Transverse colon (tissue), 4 donors: ENCODE data around the gene ISG20. TPM values are rescaled to one million over a fixed set of nuclear protein-coding genes. Genes with fewer than 3 reads are reported as not detected.

Experiments
- DNase-seq: peaks from one replicate; pipeline ENCODE4 v3.0.0-alpha.2; 2019
- H3K27ac ChIP-seq, 4 donors: fragments of 200-600 bp; sonication (generic); 2 replicates each; pipeline ENCODE4 v1.5.1; 2016 to 2018; ENCODE audit warnings: inconsistent platforms in 4 of 4
- H3K27me3 ChIP-seq: fragments of 200-600 bp; sonication (generic); 2 replicates; pipeline ENCODE4 v1.5.1; 2017; ENCODE audit warnings: inconsistent platforms
- H3K36me3 ChIP-seq, 4 donors: fragments of 200-600 bp; sonication (generic); 2 replicates each; pipeline ENCODE4 v1.5.1; 2017 to 2019; ENCODE audit warnings: inconsistent platforms in 4 of 4
- H3K4me1 ChIP-seq, 4 donors: fragments of 200-600 bp; sonication (generic); 2 replicates each; pipeline ENCODE4 v1.5.1; 2017 to 2020; ENCODE audit warnings: inconsistent platforms in 4 of 4
- H3K4me3 ChIP-seq, 4 donors: fragments of 200-600 bp; sonication (generic); 1 replicate in 1 of 4; 2 replicates in 3 of 4; pipeline versions ENCODE4 v1.5.1 to v1.6.1; 2017 to 2019; ENCODE audit warnings: inconsistent platforms in 4 of 4
- H3K9me3 ChIP-seq, 2 donors: fragments of 200-600 bp; sonication (generic); 2 replicates each; pipeline ENCODE4 v1.5.1; 2017 to 2019; ENCODE audit warnings: inconsistent platforms in 2 of 2
- CTCF ChIP-seq, 5 experiments: fragments of 200-600 bp in 3 of 5; fragments of 450-650 bp in 2 of 5; sonication (generic) in 3 of 5; IDR thresholded peaks; 1 replicate in 2 of 5; 2 replicates in 3 of 5; pipeline ENCODE4 v1.5.1; 2016 to 2017; ENCODE audit warnings: antibody characterized with exemption in 5 of 5, inconsistent platforms in 3 of 5, mild to moderate bottlenecking in 2 of 5, moderate library complexity in 1 of 5
- EP300 ChIP-seq: sonication (generic); formaldehyde crosslinking; IDR thresholded peaks from one replicate; pipeline ENCODE4 v1.6.1; 2017; ENCODE audit warnings: antibody characterized with exemption, low read depth
- POLR2A ChIP-seq: fragments of 450-650 bp; IDR thresholded peaks from one replicate; pipeline ENCODE4 v1.6.1; 2016; ENCODE audit warnings: antibody characterized with exemption, mild to moderate bottlenecking, moderate library complexity
- POLR2AphosphoS5 ChIP-seq, 3 donors: sonication (generic); formaldehyde crosslinking; IDR thresholded peaks; one replicate each; pipeline ENCODE4 v1.6.1; 2016; ENCODE audit warnings: antibody characterized with exemption in 3 of 3
- WGBS, 2 donors: methylation state at CpG; one replicate each; pipeline ENCODE4 v1.1.5; 2018; ENCODE audit warnings: low coverage in 1 of 2; 5-methylcytosine and 5-hydroxymethylcytosine counted together
- in situ Hi-C, 4 donors: fragments of 200-750 bp; cut with MboI; loops; one replicate each; pipeline versions ENCODE4 v1.15.0 to v1.15.1; 2017; ENCODE audit warnings: low sequenced_read_pairs in 3 of 4, low pct_ligation_motif_present in 1 of 4, low pct_unique_long_range_greater_than_20kb in 1 of 4
- intact Hi-C: fragments of 100-400 bp; cut with DNase I; formaldehyde crosslinking; loops from one replicate; pipeline ENCODE4 v1.15.1; 2023; ENCODE audit warnings: low total_unique reads
- total RNA-seq, 4 donors: library from RNA; depleted of rRNA; stranded (reverse); fragments of >200 nt; gene quantifications; one replicate each; pipeline ENCODE4 v1.1.0, GENCODE V29; 2016

Gene ISG20
- total RNA-seq, 4 donors from 2014 or later = 18.7 to 51.9 (median 38.6) TPM

GRCh38 chr15:88617031-88617722 is 21.6 kb upstream of the ISG20 start:
- H3K36me3 ChIP-seq = no peaks in the 10 kb centered on the region
- H3K9me3 ChIP-seq = no peaks in the 10 kb centered on the region
- in situ Hi-C loops (loop anchor here in 3 of 4 donors (10.0 to 25.0 kb wide), 2 partner anchors 130 to 142 kb away; no protein-coding TSS in a partner anchor), intact Hi-C loops (no loop called here)
- DNase-seq = no peak
- H3K4me3 ChIP-seq = no peak overlapping the region
- no peak for TF ChIP-seq POLR2AphosphoS5 (IDR thresholded peaks at IDR 0.05)
- no peak for TF ChIP-seq POLR2A
- TF ChIP-seq EP300 = no peak
- TF ChIP-seq CTCF (IDR thresholded peaks at IDR 0.05) = no peak
- H3K27ac ChIP-seq = no peak overlapping the region
- no peaks in the 10 kb centered on the region for H3K27me3 ChIP-seq
- peaks cover 7 to 30% (median 13%) of the 10 kb centered on the region in 4 donors for H3K4me1 ChIP-seq
- WGBS, 2 donors = 87 to 91% methylated on average over 7 to 10 of the region's 10 CpGs

- 32 to 71% methylated on average over 1 of the region's 1 CpG for WGBS, 2 donors
- H3K27ac ChIP-seq = no peak overlapping the region
- H3K4me3 ChIP-seq = no peak overlapping the region
Observed at GRCh38 chr15:88617790-88618189, 21.0 kb upstream of the ISG20 start.

GRCh38 chr15:88618686-88619085 is 20.1 kb upstream of the ISG20 start:
- DNase-seq = no peak
- peaks cover 13 to 44% (median 26%) of the 10 kb centered on the region in 4 donors for H3K4me1 ChIP-seq
- no peak overlapping the region for H3K4me3 ChIP-seq
- intact Hi-C loops = no loop called here
- no peaks in the 10 kb centered on the region for H3K9me3 ChIP-seq
- H3K27ac ChIP-seq = no peak overlapping the region
- no peak for TF ChIP-seq POLR2A
- TF ChIP-seq CTCF (IDR thresholded peaks at IDR 0.05) = no peak
- no peak for TF ChIP-seq EP300
- TF ChIP-seq POLR2AphosphoS5 (IDR thresholded peaks at IDR 0.05) = no peak
- H3K27me3 ChIP-seq = no peaks in the 10 kb centered on the region
- H3K36me3 ChIP-seq = no peaks in the 10 kb centered on the region
- in situ Hi-C loops = loop anchor here in 3 of 4 donors (10.0 to 25.0 kb wide), 2 partner anchors 131 to 144 kb away; no protein-coding TSS in a partner anchor

More at GRCh38 chr15:88617790-88618189, 21.0 kb upstream of the ISG20 start:
- in situ Hi-C loops = loop anchor here in 3 of 4 donors (10.0 to 25.0 kb wide), 2 partner anchors 130 to 143 kb away; no protein-coding TSS in a partner anchor
- Histone ChIP-seq H3K27me3 (no peaks in the 10 kb centered on the region), H3K9me3 (no peaks in the 10 kb centered on the region), H3K36me3 (no peaks in the 10 kb centered on the region), H3K4me1 (peaks cover 10 to 36% (median 19%) of the 10 kb centered on the region in 4 donors)
- intact Hi-C loops = no loop called here
- no peak for DNase-seq
- TF ChIP-seq CTCF (IDR thresholded peaks at IDR 0.05) = no peak

GRCh38 chr15:88619796-88620195 is 19.0 kb upstream of the ISG20 start:
- no peak for DNase-seq
- Histone ChIP-seq H3K36me3 (no peaks in the 10 kb centered on the region), H3K4me1 (peaks cover 13 to 49% (median 30%) of the 10 kb centered on the region in 4 donors), H3K27me3 (no peaks in the 10 kb centered on the region), H3K27ac (no peak overlapping the region), H3K4me3 (no peak overlapping the region), H3K9me3 (no peaks in the 10 kb centered on the region)
- intact Hi-C loops = no loop called here
- 74% methylated on average over 2 of the region's 2 CpGs; no CpG with 5 or more reads in 1 of the 2 donors for WGBS, 2 donors
- in situ Hi-C loops = loop anchor here in 3 of 4 donors (10.0 to 25.0 kb wide), 2 partner anchors 132 to 145 kb away; no protein-coding TSS in a partner anchor
- no peak for TF ChIP-seq EP300
- TF ChIP-seq CTCF (IDR thresholded peaks at IDR 0.05) = no peak
- no peak for TF ChIP-seq POLR2A
- TF ChIP-seq POLR2AphosphoS5 (IDR thresholded peaks at IDR 0.05) = no peak
